LNCAP (cell line): ENCODE results near the gene PRKG1.

ENCODE experiments used
- TF ChIP-seq, protein P1 (sequence below): fragments of 450-650 bp; IDR thresholded peaks from 2 replicates; pipeline ENCODE4 v1.5.1; 2017; ENCODE audit warnings: mild to moderate bottlenecking

Gene PRKG1

DNA sequence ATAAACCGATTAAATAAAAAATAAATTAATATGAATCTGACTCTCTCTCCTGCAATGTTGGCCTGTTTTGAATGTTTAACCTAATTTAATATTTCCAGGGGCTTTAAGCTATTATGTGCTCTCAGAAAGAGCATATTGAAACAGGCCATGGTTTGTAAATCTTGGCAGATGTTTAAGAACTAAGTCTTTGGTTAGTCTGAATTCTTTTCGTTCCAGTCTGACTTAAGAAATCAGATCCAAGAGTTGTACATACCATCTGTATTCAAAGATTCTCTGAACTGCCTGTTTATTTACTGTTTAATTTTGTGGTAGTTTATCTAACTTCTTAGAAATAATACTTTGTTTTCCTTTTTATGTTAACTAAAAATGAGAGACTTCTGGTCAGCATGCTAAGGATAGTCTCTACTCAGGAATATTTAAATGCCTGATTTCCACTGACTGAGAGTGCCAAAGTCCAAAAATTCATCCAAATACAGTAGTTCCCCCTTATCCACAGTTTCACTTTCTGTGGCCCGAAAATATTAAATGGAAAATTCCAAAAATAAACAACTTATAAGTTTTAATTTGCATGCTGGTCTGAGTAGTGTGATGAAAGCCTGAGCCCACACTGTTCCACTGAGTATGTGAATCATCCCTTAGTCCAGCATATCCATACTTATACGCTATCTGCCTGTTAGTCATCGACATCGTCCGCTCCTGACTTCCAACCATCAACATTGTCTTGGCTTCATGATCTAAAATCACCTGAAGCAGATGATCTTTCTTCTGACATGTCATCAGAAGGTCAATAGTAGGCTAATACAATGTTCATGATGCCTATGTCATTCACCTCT, 863.2 kb downstream of the PRKG1 start:
- TF ChIP-seq, protein P1, sequence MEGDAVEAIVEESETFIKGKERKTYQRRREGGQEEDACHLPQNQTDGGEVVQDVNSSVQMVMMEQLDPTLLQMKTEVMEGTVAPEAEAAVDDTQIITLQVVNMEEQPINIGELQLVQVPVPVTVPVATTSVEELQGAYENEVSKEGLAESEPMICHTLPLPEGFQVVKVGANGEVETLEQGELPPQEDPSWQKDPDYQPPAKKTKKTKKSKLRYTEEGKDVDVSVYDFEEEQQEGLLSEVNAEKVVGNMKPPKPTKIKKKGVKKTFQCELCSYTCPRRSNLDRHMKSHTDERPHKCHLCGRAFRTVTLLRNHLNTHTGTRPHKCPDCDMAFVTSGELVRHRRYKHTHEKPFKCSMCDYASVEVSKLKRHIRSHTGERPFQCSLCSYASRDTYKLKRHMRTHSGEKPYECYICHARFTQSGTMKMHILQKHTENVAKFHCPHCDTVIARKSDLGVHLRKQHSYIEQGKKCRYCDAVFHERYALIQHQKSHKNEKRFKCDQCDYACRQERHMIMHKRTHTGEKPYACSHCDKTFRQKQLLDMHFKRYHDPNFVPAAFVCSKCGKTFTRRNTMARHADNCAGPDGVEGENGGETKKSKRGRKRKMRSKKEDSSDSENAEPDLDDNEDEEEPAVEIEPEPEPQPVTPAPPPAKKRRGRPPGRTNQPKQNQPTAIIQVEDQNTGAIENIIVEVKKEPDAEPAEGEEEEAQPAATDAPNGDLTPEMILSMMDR, result no peak

DNA sequence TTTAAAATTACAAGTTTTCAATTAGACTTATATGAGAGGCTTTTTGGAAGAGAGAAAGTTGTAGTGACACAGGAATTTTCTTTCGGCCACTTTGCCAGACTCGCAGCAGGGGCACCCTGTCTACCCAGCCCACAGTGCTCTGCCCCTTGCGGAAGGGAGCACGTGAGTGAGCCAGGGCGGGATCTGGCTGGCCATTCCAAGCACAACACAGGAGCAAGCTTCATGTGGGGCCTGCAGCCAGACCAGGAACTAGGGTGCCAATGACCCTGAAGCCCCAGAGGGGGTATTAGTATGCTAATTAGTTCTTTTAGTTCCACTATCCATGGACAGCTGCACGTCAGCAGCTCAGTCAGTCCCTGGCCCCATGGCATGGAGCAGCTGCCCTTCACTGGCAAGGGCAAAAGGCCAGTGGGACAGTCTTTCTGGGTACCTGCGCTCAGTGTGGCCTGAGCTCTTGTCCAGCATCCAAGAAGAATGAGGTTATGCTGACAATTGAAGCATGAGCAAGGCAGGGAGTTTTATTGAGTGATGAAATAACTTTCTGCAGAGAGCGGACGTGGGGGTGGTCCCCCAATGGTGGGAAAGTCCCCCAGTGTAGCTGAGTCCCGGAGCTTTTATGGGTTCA, 876.2 kb downstream of the PRKG1 start:
- TF ChIP-seq, protein P1, result no peak

DNA sequence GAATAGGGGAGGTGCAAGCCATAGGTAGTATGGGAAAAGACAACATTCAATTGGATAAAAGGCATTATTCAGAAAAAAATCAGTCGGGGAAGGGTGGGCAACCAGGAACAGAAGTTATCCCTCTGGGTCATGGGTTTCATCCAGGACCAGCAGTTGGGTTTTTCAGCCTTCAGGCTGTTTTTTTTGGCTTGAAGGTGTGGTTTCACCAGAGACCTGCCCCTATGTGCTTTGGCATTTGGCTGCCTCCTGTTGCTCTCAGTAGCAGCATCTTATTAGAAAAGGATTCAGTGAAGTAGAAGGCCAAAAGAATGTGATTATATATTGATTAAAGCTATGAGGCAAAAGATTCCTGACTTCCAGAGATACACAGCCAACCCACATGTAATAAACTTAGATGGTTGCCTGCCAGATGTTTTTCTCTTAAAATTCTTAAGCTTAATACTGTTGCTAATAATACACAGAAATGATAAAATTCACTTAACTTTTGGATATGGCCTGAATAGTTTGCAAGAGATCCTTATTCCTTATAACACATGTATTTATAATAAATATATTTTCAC, 876.8 kb downstream of the PRKG1 start:
- TF ChIP-seq, protein P1, result no peak

DNA sequence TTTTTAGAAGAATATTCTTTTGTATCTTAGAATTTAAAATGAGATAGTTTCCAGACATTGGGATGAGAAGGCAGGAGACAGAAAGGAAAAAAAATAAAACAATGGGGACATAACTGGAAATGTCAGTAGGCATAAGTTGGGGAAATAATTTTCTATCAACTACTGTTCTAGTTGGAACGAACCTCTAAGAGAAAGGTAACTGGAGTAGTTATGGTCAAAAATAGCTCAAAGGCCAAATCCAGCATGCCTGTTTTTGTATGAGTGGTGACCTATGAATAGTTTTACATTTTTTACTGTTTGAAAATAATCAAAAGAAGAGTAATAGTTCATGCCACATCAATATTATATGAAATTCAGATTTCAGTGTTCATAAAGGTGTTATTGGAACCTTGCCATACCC, 877.3 kb downstream of the PRKG1 start:
- TF ChIP-seq, protein P1, result no peak

DNA sequence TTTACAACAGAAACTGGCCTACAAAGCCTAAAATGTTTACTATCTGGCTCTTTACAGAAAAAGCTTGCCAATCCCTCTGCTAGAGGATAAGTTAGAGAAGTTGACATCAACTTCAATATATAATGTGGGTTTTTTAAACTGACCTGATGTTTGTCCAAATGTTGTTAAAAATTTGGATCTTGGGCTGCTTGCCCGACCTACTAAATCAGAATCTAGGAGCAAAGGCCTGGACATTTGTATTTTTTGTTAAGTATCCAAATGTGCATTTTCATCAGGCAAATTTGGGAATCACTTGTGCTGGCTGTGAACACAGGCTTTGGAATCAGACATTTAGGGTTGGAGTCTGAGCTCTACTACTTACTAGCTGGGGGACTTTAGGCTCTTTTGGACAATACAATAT, 877.8 kb downstream of the PRKG1 start:
- TF ChIP-seq, protein P1, result no peak

DNA sequence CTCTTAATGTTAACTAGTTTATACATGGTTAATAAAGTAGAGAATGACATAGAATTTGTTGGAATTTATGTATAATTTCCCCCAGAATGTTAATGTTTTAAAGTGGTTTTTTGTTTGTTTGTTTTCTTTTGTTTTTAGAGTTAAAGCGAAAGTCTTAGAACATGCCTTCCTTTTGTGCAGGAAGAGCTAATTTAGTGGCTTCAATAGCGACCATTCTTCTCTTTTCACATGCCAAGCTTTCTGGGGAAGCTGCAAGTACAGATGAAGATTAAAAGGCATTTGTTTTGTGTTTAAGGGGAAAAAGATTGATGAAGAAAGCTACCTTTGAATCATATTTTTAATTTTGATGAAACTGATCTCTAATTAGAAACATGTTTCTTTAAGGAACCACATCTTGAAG, 881.4 kb downstream of the PRKG1 start:
- TF ChIP-seq, protein P1, result no peak

DNA sequence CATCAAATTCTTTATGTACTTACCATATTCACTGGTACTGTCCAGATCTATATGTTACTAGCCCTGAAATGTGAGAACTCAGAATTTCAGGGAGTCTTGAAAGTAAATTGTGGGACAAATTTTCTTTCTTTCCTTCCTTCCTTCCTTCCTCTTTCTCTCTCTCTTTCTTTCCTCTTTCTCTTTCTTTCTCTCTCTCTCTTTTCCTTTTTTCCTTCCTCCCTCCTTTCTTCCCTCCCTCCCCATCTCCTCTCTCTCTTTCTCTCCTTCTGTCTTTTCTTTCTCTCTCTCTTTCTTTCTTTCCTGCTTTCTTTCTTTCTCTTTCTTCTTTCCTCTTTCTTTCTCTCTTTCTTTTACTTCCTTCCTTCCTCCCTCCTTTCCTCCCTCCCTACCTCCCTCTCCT, 882.5 kb downstream of the PRKG1 start:
- TF ChIP-seq, protein P1, result no peak
